Esophagus squamous epithelium (tissue), 4 donors: Measurements from ENCODE around the gene WSCD1.

Source experiments
- CTCF ChIP-seq, 6 experiments: fragments of 450-650 bp in 4 of 6; fragments of 200-600 bp in 2 of 6; sonication (generic) in 2 of 6; IDR thresholded peaks; one replicate each; pipeline ENCODE4 v1.5.1; 2016 to 2019; ENCODE audit warnings: antibody characterized with exemption in 6 of 6, mild to moderate bottlenecking in 4 of 6, moderate library complexity in 4 of 6
- POLR2A ChIP-seq, 4 donors: fragments of 450-650 bp; IDR thresholded peaks; one replicate each; pipeline ENCODE4 v1.6.1; 2017; ENCODE audit warnings: antibody characterized with exemption in 4 of 4, mild to moderate bottlenecking in 4 of 4, moderate library complexity in 3 of 4

- TF ChIP-seq CTCF (IDR thresholded peaks at IDR 0.05) (no peak), POLR2A (IDR thresholded peaks at IDR 0.05) (no peak)
Observed at GRCh38 chr17:6162216-6162615, 92.0 kb downstream of the WSCD1 start.
